Measurements from ENCODE around the gene ZBED2. TPM values are rescaled to one million over a fixed set of nuclear protein-coding genes. Genes with fewer than 3 reads are reported as not detected.

ZBED2 gene
- total and polyA plus RNA-seq, 12 donors, result 0.11 TPM; not detected in 11

- Histone ChIP-seq H3K27me3 (no peaks in the 10 kb centered on the region), H3K36me3 (replicated peaks in 1 of 2) (no peaks in the 10 kb centered on the region), H3K9me3 (replicated peaks in 1 of 3) (no peaks in the 10 kb centered on the region), H3K4me1 (replicated peaks in 1 of 2) (no peaks in the 10 kb centered on the region), H3K27ac (no peak overlapping the region), H3K4me3 (no peak overlapping the region)
- intact Hi-C loops (cut with DNase I), result no loop called here
- WGBS, 4 donors, result 73 to 82% (median 75%) methylated on average over 4 of the region's 4 CpGs
- no peak for DNase-seq
- TF ChIP-seq, protein P1, sequence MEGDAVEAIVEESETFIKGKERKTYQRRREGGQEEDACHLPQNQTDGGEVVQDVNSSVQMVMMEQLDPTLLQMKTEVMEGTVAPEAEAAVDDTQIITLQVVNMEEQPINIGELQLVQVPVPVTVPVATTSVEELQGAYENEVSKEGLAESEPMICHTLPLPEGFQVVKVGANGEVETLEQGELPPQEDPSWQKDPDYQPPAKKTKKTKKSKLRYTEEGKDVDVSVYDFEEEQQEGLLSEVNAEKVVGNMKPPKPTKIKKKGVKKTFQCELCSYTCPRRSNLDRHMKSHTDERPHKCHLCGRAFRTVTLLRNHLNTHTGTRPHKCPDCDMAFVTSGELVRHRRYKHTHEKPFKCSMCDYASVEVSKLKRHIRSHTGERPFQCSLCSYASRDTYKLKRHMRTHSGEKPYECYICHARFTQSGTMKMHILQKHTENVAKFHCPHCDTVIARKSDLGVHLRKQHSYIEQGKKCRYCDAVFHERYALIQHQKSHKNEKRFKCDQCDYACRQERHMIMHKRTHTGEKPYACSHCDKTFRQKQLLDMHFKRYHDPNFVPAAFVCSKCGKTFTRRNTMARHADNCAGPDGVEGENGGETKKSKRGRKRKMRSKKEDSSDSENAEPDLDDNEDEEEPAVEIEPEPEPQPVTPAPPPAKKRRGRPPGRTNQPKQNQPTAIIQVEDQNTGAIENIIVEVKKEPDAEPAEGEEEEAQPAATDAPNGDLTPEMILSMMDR (IDR thresholded peaks at IDR 0.05), result peak in 4 of 6 experiments; percentile 7 to 25 (median 16)
- TF ChIP-seq POLR2A (IDR thresholded peaks at IDR 0.05), result no peak
Observed at GRCh38 chr3:111577798-111578685, 17.1 kb downstream of the ZBED2 start.

- TF ChIP-seq POLR2A (IDR thresholded peaks at IDR 0.05), result no peak
- TF ChIP-seq, protein P1 (IDR thresholded peaks at IDR 0.05), result no peak
- Histone ChIP-seq H3K9me3 (replicated peaks in 1 of 3) (no peaks in the 10 kb centered on the region), H3K27me3 (no peaks in the 10 kb centered on the region), H3K4me3 (no peak overlapping the region), H3K36me3 (replicated peaks in 1 of 2) (no peaks in the 10 kb centered on the region), H3K27ac (no peak overlapping the region), H3K4me1 (replicated peaks in 1 of 2) (no peaks in the 10 kb centered on the region)
- intact Hi-C loops (cut with DNase I), result no loop called here
- 8 to 37% (median 30%) methylated on average over 1 of the region's 1 CpG for WGBS, 4 donors
- DNase-seq, result no peak
Observed at GRCh38 chr3:111577113-111577512, 18.0 kb downstream of the ZBED2 start.

DNA sequence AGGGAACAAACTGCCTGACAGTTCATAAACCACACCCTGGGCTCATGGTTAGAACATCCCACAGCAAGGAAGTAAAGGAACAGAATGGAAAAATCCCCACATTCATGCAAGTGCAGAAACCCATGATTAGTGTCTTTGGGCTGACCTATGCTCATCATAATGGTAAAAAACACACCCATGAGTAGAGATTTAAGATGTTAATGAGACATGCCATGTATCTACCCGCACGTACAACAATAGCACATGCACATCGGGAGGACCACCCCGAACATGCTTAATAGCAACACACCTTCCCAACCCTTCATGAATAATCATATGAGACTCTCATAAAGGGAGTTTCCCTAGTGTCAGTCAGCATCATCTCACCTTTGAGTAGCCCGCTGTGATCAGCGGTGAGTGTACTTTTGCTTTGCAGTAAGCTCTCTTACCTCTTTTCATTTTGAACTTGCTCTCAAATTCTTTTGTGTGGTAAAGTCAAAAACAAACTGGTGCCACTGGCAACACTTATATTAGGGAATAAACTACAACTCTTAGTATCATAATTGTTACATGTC, 23.2 kb downstream of the ZBED2 start:
- intact Hi-C loops (cut with DNase I), result no loop called here
- H3K4me1 ChIP-seq (replicated peaks in 1 of 2), result no peaks in the 10 kb centered on the region
- no peak overlapping the region for H3K27ac ChIP-seq
- H3K4me3 ChIP-seq, result no peak overlapping the region
- no peaks in the 10 kb centered on the region for H3K9me3 ChIP-seq (replicated peaks in 1 of 3)
- DNase-seq, result no peak
- H3K36me3 ChIP-seq (replicated peaks in 1 of 2), result no peaks in the 10 kb centered on the region
- 80 to 94% (median 89%) methylated on average over 6 of the region's 6 CpGs for WGBS, 4 donors
- no peaks in the 10 kb centered on the region for H3K27me3 ChIP-seq
- TF ChIP-seq, protein P1 (IDR thresholded peaks at IDR 0.05), result no peak
- TF ChIP-seq POLR2A (IDR thresholded peaks at IDR 0.05), result no peak

DNA sequence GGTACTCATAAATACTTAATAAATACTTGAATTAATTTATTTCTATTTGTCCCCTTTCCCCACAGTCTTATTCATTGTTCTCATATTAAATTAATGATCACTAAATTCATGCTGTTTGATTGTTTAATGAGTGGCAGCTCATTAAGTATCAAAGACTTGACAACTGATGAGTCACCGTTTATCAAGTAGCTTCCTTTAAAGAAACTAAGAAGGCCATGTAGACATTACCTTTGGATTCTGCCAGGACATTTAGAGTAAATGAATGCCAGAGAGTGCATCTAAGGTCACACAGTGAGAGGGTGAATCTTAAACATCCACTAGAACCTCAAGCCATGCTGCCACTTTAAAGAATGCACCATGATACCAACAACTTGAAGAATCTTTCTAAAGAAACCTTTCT, 23.9 kb downstream of the ZBED2 start:
- no peaks in the 10 kb centered on the region for H3K36me3 ChIP-seq (replicated peaks in 1 of 2)
- no peak for DNase-seq
- H3K27ac ChIP-seq, result no peak overlapping the region
- no peak overlapping the region for H3K4me3 ChIP-seq
- WGBS, 4 donors, result 75 to 83% (median 77%) methylated on average over 1 of the region's 1 CpG
- no peak for TF ChIP-seq POLR2A (IDR thresholded peaks at IDR 0.05)
- TF ChIP-seq, protein P1 (IDR thresholded peaks at IDR 0.05), result no peak
- H3K27me3 ChIP-seq, result no peaks in the 10 kb centered on the region
- H3K4me1 ChIP-seq (replicated peaks in 1 of 2), result no peaks in the 10 kb centered on the region
- no peaks in the 10 kb centered on the region for H3K9me3 ChIP-seq (replicated peaks in 1 of 3)
- intact Hi-C loops (cut with DNase I), result no loop called here
